Measurements from ENCODE around the gene SFMBT2. TPM values are rescaled to one million over a fixed set of nuclear protein-coding genes. Genes with fewer than 3 reads are reported as not detected.

The SFMBT2 gene
- total RNA-seq, 1 experiment from 2014 or later = 7.4 TPM

- TF ChIP-seq CTCF (IDR thresholded peaks at IDR 0.05; ENCODE audit: unreplicated experiment) = no peak
- Mint-ChIP-seq H3K9me3 (ENCODE audit: unreplicated experiment) (no peaks in the 10 kb centered on the region), H3K27ac (ENCODE audit: low read depth, unreplicated experiment) (peak overlapping the region; percentile 47), H3K36me3 (ENCODE audit: insufficient read depth, unreplicated experiment) (peaks cover 6% of the 10 kb centered on the region), H3K4me1 (ENCODE audit: insufficient read depth, unreplicated experiment) (peaks cover 47% of the 10 kb centered on the region), H3K27me3 (ENCODE audit: insufficient read depth, unreplicated experiment) (no peaks in the 10 kb centered on the region), H3K4me3 (ENCODE audit: unreplicated experiment) (no peak overlapping the region)
- intact Hi-C loops (cut with micrococcal nuclease) = loop anchor here (1.0 to 10.0 kb wide), 2 partner anchors 148 to 536 kb away; no protein-coding TSS in a partner anchor
- ChIA-PET POLR2A (interaction anchor here (1.3 to 1.4 kb wide), 2 partner anchors 10 to 27 kb away, joined by 3 to 5 read pairs; no protein-coding TSS in a partner anchor), CTCF (no interaction called here)
- DNase-seq (ENCODE audit: unreplicated experiment) = no peak
- BruUV-seq (replicated peaks) = no TSS peak
Observed at GRCh38 chr10:7260912-7261311, 149.9 kb downstream of the SFMBT2 start.

GRCh38 chr10:7260412-7260900, 150.4 kb downstream of the SFMBT2 start:
- no peaks in the 10 kb centered on the region for H3K9me3 Mint-ChIP-seq (ENCODE audit: unreplicated experiment)
- intact Hi-C loops (cut with micrococcal nuclease) = loop anchor here (1.0 to 10.0 kb wide), 2 partner anchors 149 to 536 kb away; no protein-coding TSS in a partner anchor
- BruUV-seq (replicated peaks) = no TSS peak

GRCh38 chr10:7258948-7259523, 151.8 kb downstream of the SFMBT2 start:
- Mint-ChIP-seq H3K36me3 (ENCODE audit: insufficient read depth, unreplicated experiment) (peaks cover 13% of the 10 kb centered on the region), H3K4me3 (ENCODE audit: unreplicated experiment) (no peak overlapping the region), H3K4me1 (ENCODE audit: insufficient read depth, unreplicated experiment) (peaks cover 32% of the 10 kb centered on the region), H3K9me3 (ENCODE audit: unreplicated experiment) (no peaks in the 10 kb centered on the region), H3K27ac (ENCODE audit: low read depth, unreplicated experiment) (no peak overlapping the region), H3K27me3 (ENCODE audit: insufficient read depth, unreplicated experiment) (no peaks in the 10 kb centered on the region)
- ChIA-PET CTCF (interaction anchor here (0.6 to 2.0 kb wide), 10 partner anchors 12 to 589 kb away, joined by 3 to 8 read pairs (median 3); no protein-coding TSS in a partner anchor), POLR2A (interaction anchor here (0.7 to 5.0 kb wide), 5 partner anchors 25 to 537 kb away, joined by 3 to 24 read pairs (median 4); partner anchors contain the start of gene SFMBT2)
- TF ChIP-seq CTCF (IDR thresholded peaks at IDR 0.05; ENCODE audit: unreplicated experiment) = no peak
- intact Hi-C loops (cut with micrococcal nuclease) = loop anchor here (10.0 kb wide), 1 partner anchor 334 kb away; no protein-coding TSS in a partner anchor
- no peak for DNase-seq (ENCODE audit: unreplicated experiment)
- BruUV-seq (replicated peaks) = no TSS peak

More at GRCh38 chr10:7260412-7260900, 150.4 kb downstream of the SFMBT2 start:
- peak; percentile 52 for TF ChIP-seq CTCF (IDR thresholded peaks at IDR 0.05; ENCODE audit: unreplicated experiment)
- peaks cover 46% of the 10 kb centered on the region for H3K4me1 Mint-ChIP-seq (ENCODE audit: insufficient read depth, unreplicated experiment)
- peak overlapping the region; percentile 29 for H3K4me3 Mint-ChIP-seq (ENCODE audit: unreplicated experiment)
- H3K36me3 Mint-ChIP-seq (ENCODE audit: insufficient read depth, unreplicated experiment) = peaks cover 6% of the 10 kb centered on the region
- no peaks in the 10 kb centered on the region for H3K27me3 Mint-ChIP-seq (ENCODE audit: insufficient read depth, unreplicated experiment)
- POLR2A ChIA-PET = no interaction called here
- DNase-seq (ENCODE audit: unreplicated experiment) = peak; percentile 97
- peak overlapping the region; percentile 47 for H3K27ac Mint-ChIP-seq (ENCODE audit: low read depth, unreplicated experiment)
- CTCF ChIA-PET = interaction anchor here (0.6 to 2.0 kb wide), 5 partner anchors 26 to 798 kb away, joined by 3 to 8 read pairs (median 5); no protein-coding TSS in a partner anchor

- Mint-ChIP-seq H3K9me3 (ENCODE audit: unreplicated experiment) (no peaks in the 10 kb centered on the region), H3K4me1 (ENCODE audit: insufficient read depth, unreplicated experiment) (peaks cover 17% of the 10 kb centered on the region), H3K4me3 (ENCODE audit: unreplicated experiment) (no peak overlapping the region), H3K27ac (ENCODE audit: low read depth, unreplicated experiment) (no peak overlapping the region), H3K27me3 (ENCODE audit: insufficient read depth, unreplicated experiment) (no peaks in the 10 kb centered on the region), H3K36me3 (ENCODE audit: insufficient read depth, unreplicated experiment) (peaks cover 23% of the 10 kb centered on the region)
- no TSS peak for BruUV-seq (replicated peaks)
- TF ChIP-seq CTCF (IDR thresholded peaks at IDR 0.05; ENCODE audit: unreplicated experiment) = no peak
- DNase-seq (ENCODE audit: unreplicated experiment) = no peak
- intact Hi-C loops (cut with micrococcal nuclease) = loop anchor here (10.0 kb wide), 1 partner anchor 331 kb away; no protein-coding TSS in a partner anchor
- ChIA-PET CTCF (interaction anchor here (1.1 to 1.7 kb wide), 2 partner anchors 156 to 336 kb away, joined by 3 to 6 read pairs; no protein-coding TSS in a partner anchor), POLR2A (interaction anchor here (0.7 to 5.0 kb wide), 3 partner anchors 119 to 437 kb away, joined by 3 to 24 read pairs (median 3); partner anchors contain the start of gene SFMBT2)
Observed at GRCh38 chr10:7255517-7255916, 155.3 kb downstream of the SFMBT2 start.
